ENCODE data around the gene SMIM33. TPM values are rescaled to one million over a fixed set of nuclear protein-coding genes. Genes with fewer than 3 reads are reported as not detected.

The SMIM33 gene
- total and polyA plus RNA-seq, 2 of the 13 experiments (the other 11 are each of a cell fraction or from before 2014, with no cell fraction given): not detected

DNA sequence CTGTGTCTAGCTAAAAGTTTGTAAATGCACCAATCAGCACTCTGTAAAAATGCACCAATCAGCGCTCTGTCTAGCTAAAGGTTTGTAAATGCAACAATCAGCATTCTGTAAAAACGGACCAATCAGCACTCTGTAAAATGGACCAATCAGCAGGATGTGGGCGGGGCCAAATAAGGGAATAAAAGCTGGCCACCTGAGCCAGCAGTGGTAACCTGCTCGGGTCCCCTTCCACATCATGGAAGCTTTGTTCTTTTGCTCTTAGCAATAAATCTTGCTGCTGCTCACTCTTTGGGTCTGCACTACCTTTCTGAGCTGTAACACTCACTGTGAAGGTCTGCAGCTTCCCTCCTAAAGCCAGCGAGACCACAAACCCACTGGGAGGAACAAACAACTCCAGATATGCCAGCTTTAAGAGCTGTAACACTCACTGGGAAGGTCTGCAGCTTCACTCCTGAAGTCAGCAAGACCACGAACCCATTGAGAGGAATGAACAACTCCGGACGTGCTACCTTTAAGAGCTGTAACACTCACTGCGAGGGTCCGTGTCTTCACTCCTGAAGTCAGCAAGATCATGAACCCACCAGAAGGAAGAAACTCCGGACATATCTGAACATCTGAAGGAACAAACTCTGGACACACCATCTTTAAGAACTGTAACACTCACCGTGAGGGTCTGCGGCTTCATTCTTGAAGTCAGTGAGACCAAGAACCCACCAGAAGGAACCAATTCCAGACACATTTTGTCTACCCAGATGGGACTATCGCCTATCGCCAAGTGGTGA lies 32.4 kb downstream of the SMIM33 start (continued):
- TF ChIP-seq ZBTB20 (CRISPR knock-in tag; IDR thresholded peaks at IDR 0.05; ENCODE audit: borderline replicate concordance, low read depth) (0 out of 2 replicates have a peak, but pooled peaks have one; percentile 59), NFYB (CRISPR knock-in tag; IDR thresholded peaks at IDR 0.05) (peak; percentile 92), ZKSCAN8 (CRISPR knock-in tag; IDR thresholded peaks at IDR 0.05; ENCODE audit: borderline replicate concordance) (peak; percentile 64; the same call in 1 of the 2 replicates), ZGPAT (CRISPR knock-in tag; IDR thresholded peaks at IDR 0.05) (0 out of 2 replicates have a peak, but pooled peaks have one; percentile 15), HINFP (CRISPR knock-in tag; IDR thresholded peaks at IDR 0.05; ENCODE audit: low read depth) (0 out of 2 replicates have a peak, but pooled peaks have one; percentile 20), POLR2G (IDR thresholded peaks at IDR 0.05; ENCODE audit: low read depth, low read length) (peak; percentile 95), ZNF431 (CRISPR knock-in tag; IDR thresholded peaks at IDR 0.05; ENCODE audit: borderline replicate concordance, low read depth) (0 out of 2 replicates have a peak, but pooled peaks have one; percentile 41), POGZ (CRISPR knock-in tag; IDR thresholded peaks at IDR 0.05) (peak; percentile 91), POLR2AphosphoS5 (IDR thresholded peaks at IDR 0.05; ENCODE audit: low read depth, low read length) (peak; percentile 89), DRAP1 (CRISPR knock-in tag; IDR thresholded peaks at IDR 0.05) (peak; percentile 93), ZNF451 (CRISPR knock-in tag; IDR thresholded peaks at IDR 0.05) (peak; percentile 44; the same call in 1 of the 2 replicates), YEATS2 (CRISPR knock-in tag; IDR thresholded peaks at IDR 0.05; ENCODE audit: borderline replicate concordance) (peak; percentile 54; the same call in 1 of the 2 replicates), RXRB (CRISPR knock-in tag; IDR thresholded peaks at IDR 0.05; ENCODE audit: borderline replicate concordance) (peak; percentile 34; the same call in 1 of the 2 replicates), ZNF33B (CRISPR knock-in tag; IDR thresholded peaks at IDR 0.05) (0 out of 2 replicates have a peak, but pooled peaks have one; percentile 2), PRDM15 (CRISPR knock-in tag; IDR thresholded peaks at IDR 0.05) (0 out of 2 replicates have a peak, but pooled peaks have one; percentile 23), NFYC (CRISPR knock-in tag; IDR thresholded peaks at IDR 0.05) (peak; percentile 88), ZNF501 (CRISPR knock-in tag; IDR thresholded peaks at IDR 0.05) (peak; percentile 45; the same call in 1 of the 2 replicates), ZNF605 (CRISPR knock-in tag; IDR thresholded peaks at IDR 0.05) (0 out of 2 replicates have a peak, but pooled peaks have one; percentile 47)
- TF ChIP-seq, protein P1, sequence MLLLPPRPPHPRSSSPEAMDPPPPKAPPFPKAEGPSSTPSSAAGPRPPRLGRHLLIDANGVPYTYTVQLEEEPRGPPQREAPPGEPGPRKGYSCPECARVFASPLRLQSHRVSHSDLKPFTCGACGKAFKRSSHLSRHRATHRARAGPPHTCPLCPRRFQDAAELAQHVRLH (CRISPR knock-in tag; IDR thresholded peaks at IDR 0.05; ENCODE audit: borderline replicate concordance, low read depth): 0 out of 2 replicates have a peak, but pooled peaks have one; percentile 30

Measured in HepG2 (cell line).